Epithelial cell of esophagus (primary cell): ENCODE data around the gene LIFR.

ENCODE experiments used
- DNase-seq: peaks from one replicate; pipeline ENCODE4 v3.0.0; 2010; ENCODE audit warnings: low read depth
- H3K4me3 ChIP-seq: 2 replicates; pipeline ENCODE4 v1.5.1; 2011; ENCODE audit warnings: mild to moderate bottlenecking, low read length, control low read depth
- TF ChIP-seq, protein P1 (sequence below): IDR thresholded peaks from 2 replicates; pipeline ENCODE4 v1.5.1; 2011; ENCODE audit warnings: low read depth, mild to moderate bottlenecking, low read length, control low read depth, inconsistent platforms; ENCODE audit not compliant: insufficient read depth; ENCODE audit errors: missing control alignments

The LIFR gene

DNA sequence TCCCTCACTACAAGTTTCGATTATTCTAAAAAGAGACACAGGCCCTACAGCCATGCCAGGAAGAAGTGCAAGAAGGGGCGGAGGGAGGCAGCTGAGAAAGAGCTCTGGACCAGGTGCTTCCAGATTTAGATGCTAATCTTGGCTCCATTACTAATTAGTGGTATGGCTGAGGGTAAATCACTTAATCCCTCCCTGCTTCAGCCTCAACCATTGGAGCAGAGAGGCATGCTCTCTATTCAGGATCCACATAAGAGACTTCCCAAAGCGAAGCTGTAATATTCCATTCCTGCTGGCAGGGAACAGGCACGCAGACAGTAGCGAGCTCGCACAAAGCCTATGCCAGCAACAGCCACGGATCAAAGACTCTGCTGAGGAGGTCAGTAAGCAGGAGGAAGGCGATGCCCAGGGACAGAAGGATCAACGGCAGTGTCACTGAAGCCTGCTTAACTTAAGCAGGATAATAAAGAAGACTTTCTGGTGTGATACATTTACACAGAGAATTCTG is 24.2 kb downstream of the LIFR start:
- no peak for DNase-seq
- TF ChIP-seq, protein P1, sequence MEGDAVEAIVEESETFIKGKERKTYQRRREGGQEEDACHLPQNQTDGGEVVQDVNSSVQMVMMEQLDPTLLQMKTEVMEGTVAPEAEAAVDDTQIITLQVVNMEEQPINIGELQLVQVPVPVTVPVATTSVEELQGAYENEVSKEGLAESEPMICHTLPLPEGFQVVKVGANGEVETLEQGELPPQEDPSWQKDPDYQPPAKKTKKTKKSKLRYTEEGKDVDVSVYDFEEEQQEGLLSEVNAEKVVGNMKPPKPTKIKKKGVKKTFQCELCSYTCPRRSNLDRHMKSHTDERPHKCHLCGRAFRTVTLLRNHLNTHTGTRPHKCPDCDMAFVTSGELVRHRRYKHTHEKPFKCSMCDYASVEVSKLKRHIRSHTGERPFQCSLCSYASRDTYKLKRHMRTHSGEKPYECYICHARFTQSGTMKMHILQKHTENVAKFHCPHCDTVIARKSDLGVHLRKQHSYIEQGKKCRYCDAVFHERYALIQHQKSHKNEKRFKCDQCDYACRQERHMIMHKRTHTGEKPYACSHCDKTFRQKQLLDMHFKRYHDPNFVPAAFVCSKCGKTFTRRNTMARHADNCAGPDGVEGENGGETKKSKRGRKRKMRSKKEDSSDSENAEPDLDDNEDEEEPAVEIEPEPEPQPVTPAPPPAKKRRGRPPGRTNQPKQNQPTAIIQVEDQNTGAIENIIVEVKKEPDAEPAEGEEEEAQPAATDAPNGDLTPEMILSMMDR: no peak
- no peak overlapping the region for H3K4me3 ChIP-seq

DNA sequence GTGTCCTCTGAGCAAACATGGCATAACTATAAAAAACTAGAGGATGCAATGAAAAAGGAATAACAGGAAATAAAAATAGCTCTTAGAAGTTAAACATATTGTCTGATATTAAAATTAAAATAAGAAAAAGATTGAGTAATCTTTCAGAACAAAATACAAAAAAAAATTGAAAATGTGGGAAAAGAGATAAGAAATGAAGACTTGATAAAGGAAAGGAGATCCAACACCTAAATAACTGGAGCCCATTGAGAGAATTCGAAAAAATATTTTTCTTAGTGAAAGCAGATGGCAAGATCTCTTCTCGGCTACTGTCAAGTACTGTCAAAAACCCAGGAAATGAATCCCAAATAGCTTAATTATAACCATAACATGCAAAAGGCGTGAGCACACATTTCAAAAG is 24.9 kb downstream of the LIFR start:
- DNase-seq: no peak
- TF ChIP-seq, protein P1: no peak
- H3K4me3 ChIP-seq: no peak overlapping the region

DNA sequence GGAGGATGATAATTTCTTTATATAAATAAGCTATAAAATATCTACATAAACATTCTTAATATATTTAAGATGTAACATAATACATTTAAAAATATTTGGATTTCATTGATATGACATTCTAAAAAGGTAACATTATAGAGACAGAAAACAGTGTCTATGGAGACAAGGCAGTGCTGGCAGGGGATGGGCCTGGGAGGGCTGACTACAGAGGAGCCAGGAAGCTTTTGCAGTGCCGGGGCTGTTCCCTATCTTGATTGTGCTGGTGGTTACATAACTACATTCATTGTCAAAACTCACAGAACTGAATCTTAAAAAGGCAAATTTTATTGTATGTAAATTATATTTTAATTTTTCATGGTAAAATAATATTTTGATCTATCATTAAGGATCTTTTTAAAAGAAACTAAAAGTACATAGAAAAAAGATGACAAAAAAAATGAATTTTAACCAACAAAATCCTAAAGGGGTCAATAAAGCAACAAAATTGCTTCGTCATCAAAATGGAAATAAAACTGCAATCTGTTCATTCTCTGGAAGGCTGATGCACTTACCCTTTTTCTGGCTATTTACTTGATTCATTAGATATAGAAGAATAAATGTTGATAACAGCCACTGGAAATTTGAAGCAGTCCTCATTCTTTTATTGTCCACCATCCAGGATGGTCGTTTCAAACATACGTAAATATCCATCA is 26.3 kb downstream of the LIFR start:
- TF ChIP-seq, protein P1: no peak
- no peak overlapping the region for H3K4me3 ChIP-seq
- DNase-seq: no peak

DNA sequence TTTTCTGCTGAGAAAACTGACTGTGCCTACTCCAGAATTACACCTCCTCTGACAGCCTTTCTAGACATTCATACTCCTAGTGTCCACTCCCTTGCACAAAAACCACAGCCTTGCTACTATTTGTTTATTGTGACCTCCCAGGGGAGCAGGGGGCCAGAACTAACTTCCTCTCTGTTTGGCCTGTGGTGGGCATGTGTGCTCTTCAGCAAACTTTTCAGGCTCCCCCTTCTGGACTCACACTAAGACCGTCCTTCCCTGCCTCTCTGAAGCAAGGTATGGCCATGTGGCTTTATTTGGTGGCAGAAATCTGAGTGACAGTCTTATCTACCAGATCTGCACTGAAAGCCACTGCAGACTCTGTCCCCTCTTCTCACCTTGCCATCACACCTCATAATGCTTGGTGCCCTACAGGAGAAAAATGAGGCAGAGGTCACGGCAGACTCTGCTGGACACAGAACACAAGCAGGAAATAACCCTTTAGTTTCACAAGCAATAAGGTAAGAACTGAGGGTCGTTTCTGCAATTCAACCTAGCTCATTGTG is 28.2 kb downstream of the LIFR start:
- H3K4me3 ChIP-seq: no peak overlapping the region
- TF ChIP-seq, protein P1: no peak
- DNase-seq: no peak

GRCh38 chr5:38527475-38527874 is 29.0 kb downstream of the LIFR start:
- H3K4me3 ChIP-seq: no peak overlapping the region
- no peak for DNase-seq

DNA sequence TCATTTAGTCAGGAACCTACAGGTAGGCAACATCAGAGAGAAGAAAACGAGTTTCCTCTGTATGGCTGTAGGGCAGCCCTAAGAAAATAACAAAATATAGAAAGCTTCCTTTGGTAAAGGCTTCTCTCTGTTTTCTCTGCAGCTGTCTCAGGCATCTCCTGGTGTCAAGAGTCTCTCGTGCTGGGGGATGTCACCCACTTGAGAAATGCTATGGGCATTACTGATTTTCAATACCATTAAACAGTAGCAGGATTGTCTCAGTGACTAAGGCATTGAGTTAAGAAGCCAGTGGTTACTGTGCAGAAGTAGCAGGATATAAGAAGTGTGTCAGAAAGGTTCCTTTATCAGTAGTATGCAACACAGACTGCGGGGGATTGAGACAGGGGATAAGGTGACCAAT is 32.4 kb downstream of the LIFR start:
- TF ChIP-seq, protein P1: no peak
- no peak for DNase-seq
- H3K4me3 ChIP-seq: no peak overlapping the region

More at GRCh38 chr5:38527475-38527874, 29.0 kb downstream of the LIFR start:
- TF ChIP-seq, protein P1: no peak

DNA sequence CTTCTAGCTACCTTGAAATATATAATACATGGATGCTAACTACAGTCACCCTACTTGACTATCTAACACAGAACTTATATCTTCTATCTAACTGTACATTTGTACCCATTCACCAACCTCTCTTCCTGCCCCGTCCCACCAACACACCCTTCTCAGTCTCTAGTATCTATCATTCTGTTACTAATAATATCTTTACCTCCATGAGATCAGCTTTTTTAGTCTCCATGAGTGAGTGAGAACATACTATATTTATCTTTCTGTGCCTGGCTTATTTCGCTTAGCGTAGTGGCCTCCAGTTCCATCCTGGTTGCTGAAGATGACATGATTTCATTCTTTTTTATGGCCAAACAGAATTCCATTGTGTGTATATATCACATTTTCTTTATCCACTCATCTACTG is 37.0 kb downstream of the LIFR start:
- TF ChIP-seq, protein P1: no peak
- H3K4me3 ChIP-seq: no peak overlapping the region
- no peak for DNase-seq
